HPDE6-E6E7 (cell line): Measurements from ENCODE around the gene KRTAP23-1.

Experiments used
- DNase-seq: peaks from one replicate; pipeline ENCODE4 v3.0.0; 2011; ENCODE audit warnings: missing footprints; ENCODE audit errors: extremely low spot score

The KRTAP23-1 gene

DNA sequence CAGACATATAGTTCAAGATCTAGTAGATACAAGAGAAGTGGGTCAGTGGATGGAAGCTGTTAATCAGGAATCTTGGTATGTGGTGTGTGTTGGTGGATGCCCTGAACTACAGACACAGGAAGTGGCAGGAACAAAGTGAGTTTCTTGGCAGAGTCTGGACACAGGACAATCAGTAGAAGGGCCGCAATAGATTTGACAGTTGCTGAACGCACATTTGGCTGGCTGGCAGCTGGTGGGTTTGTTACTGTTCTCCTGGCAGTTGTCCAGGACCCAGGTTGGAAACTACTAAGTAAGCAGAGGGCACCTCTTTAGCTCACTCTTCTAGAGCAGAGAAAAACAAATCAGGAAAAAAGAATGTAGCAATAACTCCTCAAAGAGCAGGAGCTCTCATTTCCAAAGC lies 41.5 kb downstream of the KRTAP23-1 start:
- DNase-seq, result no peak

GRCh38 chr21:30305136-30305535 lies 43.3 kb downstream of the KRTAP23-1 start:
- no peak for DNase-seq
